Measurements from ENCODE around the gene CCDC141. TPM values are rescaled to one million over a fixed set of nuclear protein-coding genes. Genes with fewer than 3 reads are reported as not detected.

Gene CCDC141
- 1 to 10 TPM; 2.0 to 3.1 (median 2.0) TPM for total RNA-seq
- 32.2 TPM for total RNA-seq (2013)

GRCh38 chr2:179049546-179050311 lies at the start of gene CCDC141:
CCDC141 (minus strand) TSS chr2:179050137; CDS start chr2:179049941, 196 bp downstream.
- WGBS (ENCODE audit: insufficient coverage), result 6% methylated on average over 12 of the region's 12 CpGs
- Mint-ChIP-seq H3K4me1 (peaks cover 10 to 12% of the 10 kb centered on the region in 2 donors), H3K4me3 (peak within 1 kb of the TSS; percentile 83), H3K9me3 (no peaks in the 10 kb centered on the region), H3K36me3 (no peaks in the 10 kb centered on the region), H3K27ac (peak within 1 kb of the TSS; percentile 32 to 54), H3K27me3 (ENCODE audit: low read depth in 2 of 2) (no peaks in the 10 kb centered on the region)
- no peaks in the 10 kb centered on the region for H3K27me3 ChIP-seq (ENCODE audit: control insufficient read depth, insufficient read depth, low read length)
- peak within 1 kb of the TSS; percentile 37 for H3K27ac ChIP-seq (ENCODE audit: low read length)
- no peaks in the 10 kb centered on the region for H3K9me3 ChIP-seq (ENCODE audit: control insufficient read depth, insufficient read depth, low read length)
- no peaks in the 10 kb centered on the region for H3K36me3 ChIP-seq (ENCODE audit: control insufficient read depth, insufficient read depth, low read length)
- no peaks in the 10 kb centered on the region for H3K4me1 ChIP-seq (ENCODE audit: control insufficient read depth, insufficient read depth, low read length)
- intact Hi-C loops (cut with micrococcal nuclease), result no loop called here
- no peak for TF ChIP-seq CTCF (IDR thresholded peaks at IDR 0.05)
- H3K4me3 ChIP-seq (ENCODE audit: low read length), result peak within 1 kb of the TSS; percentile 35
- ATAC-seq, result peak in 2 of 3 donors; percentile 48 to 56
- peak in 1 of 2 donors; percentile 54 for DNase-seq

- TF ChIP-seq CTCF (IDR thresholded peaks at IDR 0.05), result no peak
- Histone ChIP-seq H3K27me3 (ENCODE audit: control insufficient read depth, insufficient read depth, low read length) (no peaks in the 10 kb centered on the region), H3K4me3 (ENCODE audit: low read length) (no peak overlapping the region), H3K4me1 (ENCODE audit: control insufficient read depth, insufficient read depth, low read length) (peaks cover 10% of the 10 kb centered on the region), H3K36me3 (ENCODE audit: control insufficient read depth, insufficient read depth, low read length) (no peaks in the 10 kb centered on the region), H3K9me3 (ENCODE audit: control insufficient read depth, insufficient read depth, low read length) (no peaks in the 10 kb centered on the region), H3K27ac (ENCODE audit: low read length) (no peak overlapping the region)
- Mint-ChIP-seq H3K27me3 (ENCODE audit: low read depth in 2 of 2) (peaks cover 0 to 3% of the 10 kb centered on the region in 2 donors), H3K9me3 (peaks cover 0 to 2% of the 10 kb centered on the region in 2 donors), H3K36me3 (no peaks in the 10 kb centered on the region), H3K4me3 (no peak overlapping the region), H3K27ac (no peak overlapping the region), H3K4me1 (peaks cover 9% of the 10 kb centered on the region in 2 donors)
- ATAC-seq (no peak), DNase-seq (no peak)
- intact Hi-C loops (cut with micrococcal nuclease), result no loop called here
- 100% methylated on average over 1 of the region's 4 CpGs for WGBS (ENCODE audit: insufficient coverage)
Measured at GRCh38 chr2:179098080-179098689, 48.2 kb upstream of the CCDC141 start.

- WGBS (ENCODE audit: insufficient coverage), result 87% methylated on average over 1 of the region's 1 CpG
- no peak overlapping the region for H3K4me3 Mint-ChIP-seq
- ATAC-seq, result no peak
- H3K27me3 Mint-ChIP-seq (ENCODE audit: low read depth in 2 of 2), result peaks cover 0 to 3% of the 10 kb centered on the region in 2 donors
- Histone ChIP-seq H3K4me1 (ENCODE audit: control insufficient read depth, insufficient read depth, low read length) (peaks cover 10% of the 10 kb centered on the region), H3K27ac (ENCODE audit: low read length) (no peak overlapping the region), H3K4me3 (ENCODE audit: low read length) (no peak overlapping the region), H3K27me3 (ENCODE audit: control insufficient read depth, insufficient read depth, low read length) (no peaks in the 10 kb centered on the region), H3K36me3 (ENCODE audit: control insufficient read depth, insufficient read depth, low read length) (no peaks in the 10 kb centered on the region), H3K9me3 (ENCODE audit: control insufficient read depth, insufficient read depth, low read length) (no peaks in the 10 kb centered on the region)
- no peak overlapping the region for H3K27ac Mint-ChIP-seq
- intact Hi-C loops (cut with micrococcal nuclease), result no loop called here
- H3K4me1 Mint-ChIP-seq, result peaks cover 9% of the 10 kb centered on the region in 2 donors
- H3K36me3 Mint-ChIP-seq, result no peaks in the 10 kb centered on the region
- peaks cover 0 to 2% of the 10 kb centered on the region in 2 donors for H3K9me3 Mint-ChIP-seq
- TF ChIP-seq CTCF (IDR thresholded peaks at IDR 0.05), result no peak
- no peak for DNase-seq
Measured at GRCh38 chr2:179097131-179097530, 47.2 kb upstream of the CCDC141 start.

Measured in natural killer cell (primary cell).